Upper lobe of right lung (tissue), 1 donor: ENCODE results near the gene MEA1. TPM values are rescaled to one million over a fixed set of nuclear protein-coding genes. Genes with fewer than 3 reads are reported as not detected.

Experiments used
- ATAC-seq: fragments of 200-7000 bp; cut with Tn5 transposase; one replicate; pipeline ENCODE4 v1.9.1; 2020; ENCODE audit warnings: mild to moderate bottlenecking, moderate library complexity
- DNase-seq: peaks from one replicate; pipeline ENCODE4 v3.0.0-alpha.2; 2020
- H3K27ac ChIP-seq: fragments of 200-600 bp; one replicate; pipeline ENCODE4 v1.8.0; 2022
- H3K27me3 ChIP-seq: fragments of 200-600 bp; one replicate; pipeline ENCODE4 v1.8.0; 2022; ENCODE audit warnings: mild to moderate bottlenecking
- H3K36me3 ChIP-seq: fragments of 200-600 bp; one replicate; pipeline ENCODE4 v1.8.0; 2022
- H3K4me1 ChIP-seq: fragments of 200-600 bp; one replicate; pipeline ENCODE4 v1.8.0; 2022
- H3K4me3 ChIP-seq: fragments of 200-600 bp; one replicate; pipeline ENCODE4 v1.8.0; 2022; ENCODE audit warnings: mild to moderate bottlenecking
- H3K9me3 ChIP-seq: fragments of 200-600 bp; one replicate; pipeline ENCODE4 v1.8.0; 2022
- intact Hi-C: fragments of 100-400 bp; cut with DNase I; formaldehyde crosslinking; loops from one replicate; pipeline ENCODE4 v1.11.0; 2022
- total RNA-seq: library from RNA; stranded (reverse); fragmentation: NEBNext Ultra II Directional; extraction: Animal tissue kit (Norgen Biotek cat#: 25700); gene quantifications from one replicate; pipeline ENCODE4 v1.2.1, GENCODE V29; 2021
- TF ChIP-seq, protein P1 (sequence below): fragments of 200-600 bp; IDR thresholded peaks from one replicate; pipeline ENCODE4 v1.8.0; 2022; ENCODE audit warnings: antibody characterized with exemption
- donor health status: DM: no; HTN: yes; CAD: no; lungs with severe emphysema.

MEA1 gene
- total RNA-seq, 1 donor from 2014 or later, result 45.5 TPM

- Histone ChIP-seq H3K27me3 (no peaks in the 10 kb centered on the region), H3K4me1 (no peaks in the 10 kb centered on the region), H3K9me3 (no peaks in the 10 kb centered on the region), H3K27ac (no peak overlapping the region), H3K4me3 (no peak overlapping the region), H3K36me3 (peaks cover 45% of the 10 kb centered on the region)
- ATAC-seq (no peak), DNase-seq (no peak)
- intact Hi-C loops, result no loop called here
- TF ChIP-seq, protein P1, sequence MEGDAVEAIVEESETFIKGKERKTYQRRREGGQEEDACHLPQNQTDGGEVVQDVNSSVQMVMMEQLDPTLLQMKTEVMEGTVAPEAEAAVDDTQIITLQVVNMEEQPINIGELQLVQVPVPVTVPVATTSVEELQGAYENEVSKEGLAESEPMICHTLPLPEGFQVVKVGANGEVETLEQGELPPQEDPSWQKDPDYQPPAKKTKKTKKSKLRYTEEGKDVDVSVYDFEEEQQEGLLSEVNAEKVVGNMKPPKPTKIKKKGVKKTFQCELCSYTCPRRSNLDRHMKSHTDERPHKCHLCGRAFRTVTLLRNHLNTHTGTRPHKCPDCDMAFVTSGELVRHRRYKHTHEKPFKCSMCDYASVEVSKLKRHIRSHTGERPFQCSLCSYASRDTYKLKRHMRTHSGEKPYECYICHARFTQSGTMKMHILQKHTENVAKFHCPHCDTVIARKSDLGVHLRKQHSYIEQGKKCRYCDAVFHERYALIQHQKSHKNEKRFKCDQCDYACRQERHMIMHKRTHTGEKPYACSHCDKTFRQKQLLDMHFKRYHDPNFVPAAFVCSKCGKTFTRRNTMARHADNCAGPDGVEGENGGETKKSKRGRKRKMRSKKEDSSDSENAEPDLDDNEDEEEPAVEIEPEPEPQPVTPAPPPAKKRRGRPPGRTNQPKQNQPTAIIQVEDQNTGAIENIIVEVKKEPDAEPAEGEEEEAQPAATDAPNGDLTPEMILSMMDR, result no peak
Measured at GRCh38 chr6:42968126-42968701, 45.5 kb downstream of the MEA1 start.

- no peak for DNase-seq
- intact Hi-C loops, result no loop called here
- H3K4me3 ChIP-seq, result no peak overlapping the region
- H3K9me3 ChIP-seq, result no peaks in the 10 kb centered on the region
- no peak overlapping the region for H3K27ac ChIP-seq
- H3K4me1 ChIP-seq, result no peaks in the 10 kb centered on the region
- H3K27me3 ChIP-seq, result no peaks in the 10 kb centered on the region
- peaks cover 50% of the 10 kb centered on the region for H3K36me3 ChIP-seq
- ATAC-seq, result no peak
- TF ChIP-seq, protein P1, result no peak
Measured at GRCh38 chr6:42967228-42967627, 46.5 kb downstream of the MEA1 start.

DNA sequence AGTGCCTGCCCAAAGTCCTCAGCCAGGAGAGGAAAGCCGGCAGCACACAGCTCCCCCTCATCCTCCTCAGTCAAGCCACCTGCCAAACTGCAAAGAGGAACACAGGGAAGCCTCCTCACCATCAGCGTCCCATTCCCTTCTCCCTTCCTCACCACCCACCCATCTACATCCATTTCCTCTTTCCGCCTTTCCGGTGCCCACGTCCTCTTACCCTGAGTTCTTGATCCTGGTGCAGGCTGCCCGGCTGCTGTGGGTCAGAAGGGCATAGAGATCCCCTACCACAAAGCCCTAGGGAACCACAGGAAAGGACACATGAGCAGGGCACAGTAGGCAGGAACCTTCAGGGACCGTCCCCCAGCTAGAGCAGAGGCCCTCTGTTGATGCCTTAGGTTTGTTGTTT lies 47.2 kb downstream of the MEA1 start:
- peak; percentile 23 for ATAC-seq
- TF ChIP-seq, protein P1, result no peak
- no peak overlapping the region for H3K4me3 ChIP-seq
- H3K27me3 ChIP-seq, result no peaks in the 10 kb centered on the region
- no peaks in the 10 kb centered on the region for H3K9me3 ChIP-seq
- H3K4me1 ChIP-seq, result no peaks in the 10 kb centered on the region
- no peak for DNase-seq
- intact Hi-C loops, result no loop called here
- H3K36me3 ChIP-seq, result peaks cover 53% of the 10 kb centered on the region
- no peak overlapping the region for H3K27ac ChIP-seq

- TF ChIP-seq, protein P1, result no peak
- no peaks in the 10 kb centered on the region for H3K27me3 ChIP-seq
- ATAC-seq, result no peak
- intact Hi-C loops, result no loop called here
- H3K36me3 ChIP-seq, result peaks cover 53% of the 10 kb centered on the region
- H3K27ac ChIP-seq, result no peak overlapping the region
- peaks cover 19% of the 10 kb centered on the region for H3K4me1 ChIP-seq
- DNase-seq, result no peak
- no peak overlapping the region for H3K4me3 ChIP-seq
- no peaks in the 10 kb centered on the region for H3K9me3 ChIP-seq
Measured at GRCh38 chr6:42963855-42964605, 49.7 kb downstream of the MEA1 start.

GRCh38 chr6:42963179-42963854 lies 50.4 kb downstream of the MEA1 start:
- ATAC-seq (no peak), DNase-seq (no peak)
- Histone ChIP-seq H3K27me3 (no peaks in the 10 kb centered on the region), H3K4me1 (peaks cover 19% of the 10 kb centered on the region), H3K27ac (no peak overlapping the region), H3K9me3 (no peaks in the 10 kb centered on the region), H3K36me3 (peaks cover 48% of the 10 kb centered on the region), H3K4me3 (no peak overlapping the region)
- intact Hi-C loops, result no loop called here
- TF ChIP-seq, protein P1, result no peak
